GM12874 (cell line): Measurements from ENCODE around the gene LRRC8B.

Experiments used
- TF ChIP-seq, protein P1 (sequence below): IDR thresholded peaks from 2 replicates; pipeline ENCODE4 v1.5.1; 2011; ENCODE audit warnings: low read depth, mild to moderate bottlenecking, control low read depth, low read length, moderate library complexity; ENCODE audit not compliant: insufficient read depth

The LRRC8B gene

DNA sequence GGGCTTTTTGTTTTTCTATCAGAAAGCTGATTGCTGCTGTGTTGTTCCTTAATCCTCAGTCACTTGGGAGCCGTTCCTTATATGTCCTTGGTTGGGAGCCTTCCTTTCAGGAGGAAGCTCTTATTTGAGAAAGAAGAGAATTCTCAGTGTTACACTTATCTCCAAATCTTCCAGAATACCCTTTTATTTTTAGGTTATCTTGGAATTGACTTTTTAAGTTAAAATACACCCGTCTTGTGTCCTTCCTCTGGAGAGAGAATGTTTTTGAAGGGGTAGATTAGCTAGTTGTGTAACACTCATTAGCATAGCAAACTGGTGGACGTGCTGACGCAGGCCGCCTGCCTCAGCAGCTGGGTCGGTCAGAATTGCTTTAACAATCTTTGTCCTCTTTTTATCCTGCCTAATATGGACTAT lies 42.1 kb downstream of the LRRC8B start:
- TF ChIP-seq, protein P1, sequence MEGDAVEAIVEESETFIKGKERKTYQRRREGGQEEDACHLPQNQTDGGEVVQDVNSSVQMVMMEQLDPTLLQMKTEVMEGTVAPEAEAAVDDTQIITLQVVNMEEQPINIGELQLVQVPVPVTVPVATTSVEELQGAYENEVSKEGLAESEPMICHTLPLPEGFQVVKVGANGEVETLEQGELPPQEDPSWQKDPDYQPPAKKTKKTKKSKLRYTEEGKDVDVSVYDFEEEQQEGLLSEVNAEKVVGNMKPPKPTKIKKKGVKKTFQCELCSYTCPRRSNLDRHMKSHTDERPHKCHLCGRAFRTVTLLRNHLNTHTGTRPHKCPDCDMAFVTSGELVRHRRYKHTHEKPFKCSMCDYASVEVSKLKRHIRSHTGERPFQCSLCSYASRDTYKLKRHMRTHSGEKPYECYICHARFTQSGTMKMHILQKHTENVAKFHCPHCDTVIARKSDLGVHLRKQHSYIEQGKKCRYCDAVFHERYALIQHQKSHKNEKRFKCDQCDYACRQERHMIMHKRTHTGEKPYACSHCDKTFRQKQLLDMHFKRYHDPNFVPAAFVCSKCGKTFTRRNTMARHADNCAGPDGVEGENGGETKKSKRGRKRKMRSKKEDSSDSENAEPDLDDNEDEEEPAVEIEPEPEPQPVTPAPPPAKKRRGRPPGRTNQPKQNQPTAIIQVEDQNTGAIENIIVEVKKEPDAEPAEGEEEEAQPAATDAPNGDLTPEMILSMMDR, result no peak

DNA sequence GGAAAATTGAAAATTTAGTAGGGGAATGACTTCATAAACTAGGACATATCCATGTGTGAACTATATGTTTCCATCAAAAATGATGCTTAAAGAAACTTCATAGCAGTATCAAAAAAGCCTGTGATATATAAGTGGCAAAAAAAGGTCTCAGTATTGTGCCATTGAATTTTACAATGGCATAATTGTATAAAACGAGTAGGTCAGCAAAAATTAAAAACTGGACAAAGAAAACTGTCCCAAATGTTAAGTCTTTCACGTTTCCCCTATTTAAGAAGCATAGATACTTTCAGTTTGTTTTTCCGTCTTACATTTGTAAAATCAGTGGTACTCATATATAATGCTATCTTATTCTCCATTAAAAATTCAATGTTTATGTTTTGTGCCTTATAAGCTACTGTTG lies 43.2 kb downstream of the LRRC8B start:
- TF ChIP-seq, protein P1, result no peak

DNA sequence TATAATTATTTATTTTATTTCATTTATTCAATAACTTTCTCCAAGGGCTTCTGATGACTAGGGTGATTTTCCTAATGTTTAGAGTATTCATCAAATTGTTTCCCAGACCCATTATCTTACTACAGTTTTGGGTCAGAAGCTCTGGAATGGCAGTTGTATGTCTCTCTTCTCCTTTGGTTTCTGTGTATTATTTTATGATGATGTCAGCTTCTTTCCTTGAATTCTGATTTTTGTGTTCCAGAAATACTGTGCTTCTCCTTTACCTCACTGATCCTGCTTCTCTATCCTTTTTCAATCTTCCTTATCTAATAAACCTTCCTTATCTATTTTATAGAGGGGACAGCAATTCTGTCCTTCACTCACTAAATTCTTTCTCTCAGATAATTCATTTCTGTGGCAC lies 48.8 kb downstream of the LRRC8B start:
- TF ChIP-seq, protein P1, result no peak

DNA sequence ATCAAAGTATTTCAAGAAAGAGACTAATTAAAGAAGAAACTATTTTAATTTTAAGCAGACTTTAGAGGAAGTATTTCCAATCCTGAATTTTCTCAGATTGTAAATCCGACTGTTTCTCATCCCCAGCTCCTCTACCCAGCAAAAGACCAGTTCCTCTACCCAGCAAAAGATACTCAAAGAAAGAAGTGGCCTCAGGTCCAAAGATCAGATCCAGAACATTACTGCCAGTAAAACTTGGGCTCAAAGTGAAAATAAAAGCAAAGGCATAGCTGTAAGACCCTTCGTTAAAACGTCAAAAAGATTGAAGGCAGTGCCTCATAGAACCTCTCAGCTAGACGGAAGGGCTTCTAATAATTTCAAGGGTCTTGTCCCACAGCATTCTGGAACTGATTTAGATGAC lies 50.0 kb downstream of the LRRC8B start:
- TF ChIP-seq, protein P1, result no peak

GRCh38 chr1:89575207-89575606 lies 50.6 kb downstream of the LRRC8B start:
- TF ChIP-seq, protein P1, result no peak

DNA sequence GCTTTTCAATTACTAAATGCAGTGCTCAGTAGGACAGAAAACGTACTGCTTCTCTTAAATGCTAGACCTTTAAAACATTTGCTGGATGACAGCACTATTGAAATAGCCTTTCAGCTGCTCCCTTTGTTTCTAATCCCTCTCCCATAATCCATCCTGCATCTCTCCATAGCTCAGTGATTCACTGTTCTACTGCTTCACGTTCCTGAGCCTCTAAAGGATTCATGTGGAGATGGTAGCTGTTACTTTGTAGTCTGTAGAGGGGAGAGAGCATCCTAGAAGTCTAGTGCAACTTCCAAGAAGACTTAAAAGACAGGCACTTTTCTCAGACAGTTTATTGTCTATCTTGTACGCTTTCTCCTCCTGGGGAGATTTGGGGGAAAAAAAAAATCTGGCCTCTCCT lies 51.4 kb downstream of the LRRC8B start:
- TF ChIP-seq, protein P1, result no peak

DNA sequence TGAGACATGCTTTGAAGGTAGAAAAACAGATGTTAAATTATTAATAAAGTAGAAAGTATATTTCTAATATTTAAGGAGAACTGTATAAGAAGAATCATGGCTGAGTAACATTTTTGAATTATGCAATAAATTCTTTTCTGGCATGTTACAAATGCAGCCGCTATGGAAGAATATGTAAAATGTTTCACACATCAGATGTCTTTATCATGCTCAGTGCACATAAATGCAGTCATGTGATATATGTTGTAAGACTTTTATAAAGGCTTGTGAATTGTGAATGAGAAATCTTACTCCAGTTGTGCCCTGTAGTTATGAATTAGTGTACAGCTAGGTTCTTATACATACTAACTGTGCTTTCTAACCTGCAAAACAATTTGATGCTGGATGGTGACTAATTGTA lies 53.5 kb downstream of the LRRC8B start:
- TF ChIP-seq, protein P1, result no peak
